Measurements from ENCODE around the gene LEP.

The LEP gene

GRCh38 chr7:128244861-128245260 lies 3.8 kb downstream of the LEP start:
- DNase-seq (ENCODE audit: low read depth in 2 of 2), result no peak

GRCh38 chr7:128247108-128247507 lies 6.0 kb downstream of the LEP start:
- DNase-seq (ENCODE audit: low read depth in 2 of 2), result no peak

- no peak for DNase-seq (ENCODE audit: low read depth in 2 of 2)
These were observed 6.6 kb downstream of the LEP start for GRCh38 chr7:128247640-128248194.

- no peak for DNase-seq (ENCODE audit: low read depth in 2 of 2)
These were observed 10.3 kb downstream of the LEP start for GRCh38 chr7:128251337-128251736.

GRCh38 chr7:128253701-128254100 lies 12.6 kb downstream of the LEP start:
- DNase-seq (ENCODE audit: low read depth in 2 of 2), result no peak

- no peak for DNase-seq (ENCODE audit: low read depth in 2 of 2)
These were observed 13.4 kb downstream of the LEP start for GRCh38 chr7:128254470-128254869.

GRCh38 chr7:128255271-128255670 lies 14.2 kb downstream of the LEP start:
- DNase-seq (ENCODE audit: low read depth in 2 of 2), result no peak

- DNase-seq (ENCODE audit: low read depth in 2 of 2), result no peak
These were observed 16.4 kb downstream of the LEP start for GRCh38 chr7:128257458-128257857.

- no peak for DNase-seq (ENCODE audit: low read depth in 2 of 2)
These were observed 18.3 kb downstream of the LEP start for GRCh38 chr7:128259131-128260061.

GRCh38 chr7:128260069-128260795 lies 19.2 kb downstream of the LEP start:
- DNase-seq (ENCODE audit: low read depth in 2 of 2), result no peak

GRCh38 chr7:128262273-128263028 lies 21.4 kb downstream of the LEP start:
- DNase-seq (ENCODE audit: low read depth in 2 of 2), result no peak

- no peak for DNase-seq (ENCODE audit: low read depth in 2 of 2)
These were observed 22.3 kb downstream of the LEP start for GRCh38 chr7:128263420-128263819.

GRCh38 chr7:128264477-128264876 lies 23.4 kb downstream of the LEP start:
- DNase-seq (ENCODE audit: low read depth in 2 of 2), result no peak

GRCh38 chr7:128265156-128265905 lies 24.3 kb downstream of the LEP start:
- no peak for DNase-seq (ENCODE audit: low read depth in 2 of 2)

GRCh38 chr7:128265906-128266300 lies 24.8 kb downstream of the LEP start:
- no peak for DNase-seq (ENCODE audit: low read depth in 2 of 2)

GRCh38 chr7:128266529-128266882 lies 25.4 kb downstream of the LEP start:
- no peak for DNase-seq (ENCODE audit: low read depth in 2 of 2)

GRCh38 chr7:128266883-128267594 lies 26.0 kb downstream of the LEP start:
- DNase-seq (ENCODE audit: low read depth in 2 of 2), result no peak

- DNase-seq (ENCODE audit: low read depth in 2 of 2), result no peak
These were observed 26.5 kb downstream of the LEP start for GRCh38 chr7:128267595-128267924.

GRCh38 chr7:128268233-128268632 lies 27.2 kb downstream of the LEP start:
- DNase-seq (ENCODE audit: low read depth in 2 of 2), result no peak

GRCh38 chr7:128270826-128271272 lies 29.8 kb downstream of the LEP start:
- no peak for DNase-seq (ENCODE audit: low read depth in 2 of 2)

- DNase-seq (ENCODE audit: low read depth in 2 of 2), result no peak
These were observed 30.4 kb downstream of the LEP start for GRCh38 chr7:128271471-128271941.
